ENCODE data around the gene JCHAIN. TPM values are rescaled to one million over a fixed set of nuclear protein-coding genes. Genes with fewer than 3 reads are reported as not detected.
"Not testable (repeated sequence)": the region's sequence is repeated elsewhere in the genome, so short reads cannot be mapped to it uniquely, and the experiment has no call there.

Gene JCHAIN
- total RNA-seq, 1 donor from 2014 or later: 99.1 TPM

GRCh38 chr4:70674731-70675130 lies 8.4 kb upstream of the JCHAIN start:
- Histone ChIP-seq H3K27ac (no peak overlapping the region), H3K4me1 (no peaks in the 10 kb centered on the region), H3K9me3 (no peaks in the 10 kb centered on the region), H3K27me3 (no peaks in the 10 kb centered on the region), H3K36me3 (no peaks in the 10 kb centered on the region), H3K4me3 (no peak overlapping the region)
- no peak for TF ChIP-seq CTCF (IDR thresholded peaks at IDR 0.05)
- intact Hi-C loops (cut with DNase I): no loop called here
- DNase-seq (no peak), ATAC-seq (no peak)

GRCh38 chr4:70674191-70674590 lies 7.9 kb upstream of the JCHAIN start:
- Histone ChIP-seq H3K4me3 (no peak overlapping the region), H3K9me3 (no peaks in the 10 kb centered on the region), H3K4me1 (no peaks in the 10 kb centered on the region), H3K36me3 (no peaks in the 10 kb centered on the region), H3K27ac (no peak overlapping the region), H3K27me3 (no peaks in the 10 kb centered on the region)
- intact Hi-C loops (cut with DNase I): no loop called here
- no peak for TF ChIP-seq CTCF (IDR thresholded peaks at IDR 0.05)
- DNase-seq (no peak), ATAC-seq (no peak)

- no peak for TF ChIP-seq CTCF (IDR thresholded peaks at IDR 0.05)
- Histone ChIP-seq H3K36me3 (no peaks in the 10 kb centered on the region), H3K4me3 (no peak overlapping the region), H3K4me1 (peaks cover 3% of the 10 kb centered on the region), H3K9me3 (no peaks in the 10 kb centered on the region), H3K27ac (no peak overlapping the region), H3K27me3 (no peaks in the 10 kb centered on the region)
- DNase-seq (no peak), ATAC-seq (no peak)
- intact Hi-C loops (cut with DNase I): no loop called here
Measured at GRCh38 chr4:70671091-70671490, 4.8 kb upstream of the JCHAIN start.

- DNase-seq: no peak
Measured at GRCh38 chr4:70670332-70671014, 4.2 kb upstream of the JCHAIN start.

GRCh38 chr4:70667740-70668535 lies 1.6 kb upstream of the JCHAIN start:
- Histone ChIP-seq H3K4me1 (peaks cover 3% of the 10 kb centered on the region), H3K4me3 (no peak overlapping the region), H3K27ac (peak overlapping the region; percentile 24), H3K36me3 (no peaks in the 10 kb centered on the region), H3K9me3 (no peaks in the 10 kb centered on the region), H3K27me3 (no peaks in the 10 kb centered on the region)
- ATAC-seq (peak; percentile 68), DNase-seq (no peak)
- intact Hi-C loops (cut with DNase I): no loop called here
- TF ChIP-seq CTCF (IDR thresholded peaks at IDR 0.05): no peak

More at GRCh38 chr4:70670332-70671014, 4.2 kb upstream of the JCHAIN start:
- Histone ChIP-seq H3K4me1 (peaks cover 3% of the 10 kb centered on the region), H3K27me3 (no peaks in the 10 kb centered on the region), H3K27ac (no peak overlapping the region), H3K36me3 (no peaks in the 10 kb centered on the region), H3K9me3 (no peaks in the 10 kb centered on the region), H3K4me3 (no peak overlapping the region)
- intact Hi-C loops (cut with DNase I): no loop called here
- ATAC-seq: no peak
- no peak for TF ChIP-seq CTCF (IDR thresholded peaks at IDR 0.05)

GRCh38 chr4:70661309-70661922 lies 4.9 kb downstream of the JCHAIN start:
- ATAC-seq; H3K9me3 ChIP-seq; H3K36me3 ChIP-seq; H3K27ac ChIP-seq; intact Hi-C loops (cut with DNase I); H3K27me3 ChIP-seq; H3K4me1 ChIP-seq; DNase-seq; H3K4me3 ChIP-seq: not testable (repeated sequence)
